Measurements from ENCODE around the gene SBF2.

Gene SBF2

DNA sequence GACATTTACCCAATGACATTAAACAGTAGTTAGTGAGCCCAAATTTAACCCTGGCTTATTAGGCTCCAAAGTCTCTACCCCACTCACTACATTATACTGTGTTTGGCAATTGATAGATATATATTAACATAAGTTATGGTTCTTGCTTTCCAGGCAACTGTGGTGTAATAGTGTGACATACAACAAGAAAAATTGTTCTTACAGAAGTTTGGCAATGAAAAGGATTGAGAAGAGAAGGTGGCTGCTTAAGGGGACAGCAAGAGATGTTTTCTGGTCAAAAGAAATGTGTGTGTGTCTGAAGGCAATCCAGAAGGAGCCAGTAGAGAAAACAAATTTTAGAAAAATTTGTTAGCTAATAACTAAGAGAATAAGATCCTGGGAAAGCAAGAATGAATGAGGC, 497.8 kb downstream of the SBF2 start:
- no peak for DNase-seq

DNA sequence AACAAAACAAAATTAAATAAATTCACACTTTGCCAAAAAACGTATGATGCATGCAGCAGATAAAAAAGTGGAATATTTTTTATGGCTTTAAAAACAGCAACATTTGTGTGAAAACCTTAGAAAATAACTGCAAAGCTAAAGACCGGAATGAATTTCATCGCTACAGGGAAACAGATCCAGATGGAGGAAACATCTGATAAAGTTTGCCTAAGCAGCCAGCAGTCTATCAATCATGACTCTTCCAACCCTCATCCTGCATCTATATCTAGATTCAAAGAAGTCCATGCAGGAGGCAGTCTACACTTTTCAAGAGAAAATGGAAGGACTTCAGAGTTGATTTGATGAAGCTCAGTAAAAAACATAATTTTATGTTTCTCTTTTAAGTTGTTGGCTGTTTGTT, 503.3 kb downstream of the SBF2 start:
- no peak for DNase-seq

DNA sequence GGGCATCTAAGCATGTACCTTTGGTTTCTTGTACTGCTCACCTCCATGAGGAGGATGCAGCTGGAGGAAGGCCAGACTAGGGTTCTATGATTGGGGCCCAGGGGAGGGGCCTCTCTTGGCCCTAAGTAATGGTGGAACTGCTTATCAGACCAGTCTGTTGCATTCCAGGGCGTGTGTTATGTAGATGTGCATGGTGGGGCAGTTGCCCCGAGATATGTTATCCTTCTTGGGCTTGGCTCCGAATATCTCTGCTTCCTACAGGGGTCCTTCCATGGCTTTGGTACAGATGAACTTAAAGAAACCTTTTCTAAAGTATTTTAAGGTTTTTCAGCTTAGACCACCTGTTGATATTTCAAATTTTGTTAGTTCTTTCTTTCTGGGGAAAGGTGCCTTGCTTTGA, 504.1 kb downstream of the SBF2 start:
- DNase-seq: no peak

DNA sequence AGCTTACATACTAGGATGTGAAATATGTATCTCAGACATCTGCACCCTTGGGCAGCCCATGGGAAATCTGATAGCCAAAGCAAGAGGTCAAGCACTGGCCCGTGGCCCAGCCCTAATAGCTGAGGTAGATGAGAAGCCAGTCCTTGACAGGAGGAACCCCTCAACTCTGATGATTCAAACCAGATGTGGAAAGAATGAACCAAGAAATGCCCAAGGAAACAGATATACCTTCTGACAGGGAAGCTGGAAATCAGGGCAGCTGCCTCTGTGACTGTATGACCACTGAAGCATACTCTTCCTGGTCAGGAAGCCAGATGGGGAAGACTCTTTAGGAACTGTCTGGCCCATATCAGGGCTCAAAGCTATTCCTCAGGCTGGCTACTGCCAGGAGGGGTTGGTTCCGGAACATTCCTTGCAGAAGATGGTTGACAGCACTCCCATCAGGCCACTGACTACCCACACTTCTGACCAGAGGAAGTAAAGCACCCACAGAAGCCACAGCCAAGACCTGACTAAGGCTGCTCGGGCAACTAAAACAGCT, 506.0 kb downstream of the SBF2 start:
- DNase-seq: no peak

DNA sequence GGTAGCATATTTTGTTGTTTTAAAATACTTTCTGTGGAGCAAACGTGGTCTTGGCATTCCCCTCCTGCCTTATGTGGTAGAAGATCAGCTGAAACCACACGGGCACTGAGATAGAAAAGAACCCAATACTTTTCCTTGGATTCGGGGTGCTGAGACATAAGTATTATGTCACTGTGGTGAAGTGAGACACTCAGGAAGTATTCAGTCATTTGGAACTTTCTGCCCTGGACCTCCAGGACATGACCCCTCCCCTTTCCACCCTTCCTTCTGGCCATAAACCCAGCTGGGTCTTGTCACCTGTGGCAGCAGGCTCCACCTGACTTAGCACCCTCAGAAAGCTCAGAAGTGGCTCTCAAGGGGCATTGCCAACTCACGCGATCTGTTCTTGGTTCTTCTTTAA, 506.8 kb downstream of the SBF2 start:
- no peak for DNase-seq

DNA sequence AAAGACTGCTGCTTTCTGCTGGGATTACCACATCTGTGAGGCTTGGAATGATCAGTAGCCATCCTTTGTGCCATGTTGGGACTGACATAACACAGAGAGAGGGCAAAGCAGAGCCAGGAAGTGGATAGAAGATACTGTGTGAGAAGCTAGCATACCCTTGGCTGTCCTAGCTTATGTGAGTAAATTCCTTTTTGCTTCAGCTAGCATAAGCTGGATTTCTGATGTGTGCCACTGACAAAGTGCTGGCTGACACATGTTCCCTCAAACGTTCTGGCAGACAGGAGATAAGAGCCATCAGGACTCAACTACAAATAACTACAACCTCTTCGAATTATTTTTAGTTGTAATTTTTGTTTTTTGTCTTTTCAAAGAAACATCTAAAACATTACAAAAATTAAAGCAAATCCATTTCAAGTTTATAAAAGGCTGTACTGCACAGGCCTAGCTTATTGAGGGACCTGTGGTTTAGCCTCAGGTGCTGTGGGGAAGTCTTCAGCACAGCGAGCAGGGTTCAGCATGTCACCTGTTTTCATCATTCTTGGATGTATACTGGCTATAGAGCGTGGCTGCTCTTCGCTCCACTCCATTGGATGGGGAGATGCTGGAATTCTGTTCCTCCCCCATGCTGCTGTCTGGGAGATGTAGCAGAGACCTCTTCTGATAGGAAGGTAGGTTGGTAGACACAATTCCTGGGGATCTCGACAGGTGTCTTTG, 509.3 kb downstream of the SBF2 start:
- no peak for DNase-seq

DNA sequence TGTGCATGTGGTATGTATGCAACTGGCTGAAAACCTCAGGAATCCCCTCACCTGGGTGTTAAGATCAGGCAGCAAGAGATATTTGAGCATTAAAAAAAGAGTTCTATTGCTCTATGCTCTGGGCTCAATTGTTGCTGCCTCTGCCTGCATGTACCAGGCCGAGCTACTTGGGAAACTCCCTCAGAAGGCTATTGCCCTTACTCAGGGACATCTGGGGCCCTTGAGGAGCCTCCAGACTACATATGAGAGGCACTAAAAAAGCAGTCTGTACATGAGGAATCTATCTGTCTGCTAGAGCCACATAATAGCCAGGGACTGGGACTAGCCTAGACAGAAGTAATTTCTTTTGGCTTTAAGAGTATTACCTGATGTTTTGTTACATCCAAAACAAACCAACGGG, 510.0 kb downstream of the SBF2 start:
- DNase-seq: no peak

DNA sequence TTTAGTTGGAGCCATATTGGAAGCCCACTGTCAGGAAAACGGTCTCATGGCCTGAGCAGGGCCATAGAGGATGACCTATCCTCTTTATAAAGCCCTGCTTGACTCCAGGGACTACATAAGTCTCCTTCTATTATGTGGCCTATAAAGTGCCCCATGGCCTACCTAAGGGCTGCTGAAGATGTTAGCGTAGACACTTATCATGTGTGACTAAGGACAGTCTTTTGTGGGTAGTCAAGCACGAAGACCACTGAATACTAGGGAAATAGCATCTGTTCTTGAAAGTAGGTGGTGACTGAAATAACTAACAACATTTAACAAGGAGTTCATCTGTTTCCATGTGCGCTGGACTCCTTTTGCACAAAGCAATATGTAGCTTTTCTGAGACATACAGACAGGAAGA, 513.1 kb downstream of the SBF2 start:
- no peak for DNase-seq

DNA sequence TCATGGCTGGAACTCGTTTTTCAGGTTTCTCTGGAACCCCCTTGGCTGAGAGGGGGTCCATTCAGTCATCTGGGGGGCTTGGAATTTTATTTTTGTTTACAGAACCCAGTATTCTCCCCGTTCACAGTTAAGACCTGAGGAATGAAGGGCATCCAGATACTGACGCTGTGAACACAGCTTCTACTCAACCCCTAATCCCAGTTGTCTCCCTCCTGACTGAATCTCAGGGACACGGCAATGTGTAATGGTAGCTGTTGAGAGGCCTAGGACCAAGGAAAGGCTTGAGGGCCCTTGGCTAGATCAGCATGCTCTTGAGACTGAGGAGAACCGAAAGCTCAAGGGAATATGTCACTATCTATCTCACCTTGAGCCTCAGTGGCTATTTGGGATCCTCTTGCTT, 516.5 kb downstream of the SBF2 start:
- no peak for DNase-seq

DNA sequence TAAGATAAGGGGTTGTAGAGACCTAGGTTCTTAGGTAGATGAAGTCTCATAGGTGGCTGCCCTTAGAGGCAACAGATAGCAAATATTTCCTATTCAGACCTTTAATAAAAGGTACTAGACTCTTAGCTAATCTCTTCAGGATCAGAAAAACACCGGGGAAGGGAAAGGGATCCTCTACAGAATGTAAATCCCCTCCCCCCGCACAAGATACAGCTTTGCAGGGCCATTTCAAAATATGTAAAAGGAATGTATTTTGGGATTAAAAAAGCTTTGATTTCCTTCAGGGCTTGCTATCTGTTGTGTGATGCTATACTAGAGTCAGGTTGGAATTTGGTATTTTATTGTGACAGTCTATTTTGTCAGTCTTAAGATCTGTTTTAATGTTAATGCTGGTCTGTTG, 517.0 kb downstream of the SBF2 start:
- no peak for DNase-seq

DNA sequence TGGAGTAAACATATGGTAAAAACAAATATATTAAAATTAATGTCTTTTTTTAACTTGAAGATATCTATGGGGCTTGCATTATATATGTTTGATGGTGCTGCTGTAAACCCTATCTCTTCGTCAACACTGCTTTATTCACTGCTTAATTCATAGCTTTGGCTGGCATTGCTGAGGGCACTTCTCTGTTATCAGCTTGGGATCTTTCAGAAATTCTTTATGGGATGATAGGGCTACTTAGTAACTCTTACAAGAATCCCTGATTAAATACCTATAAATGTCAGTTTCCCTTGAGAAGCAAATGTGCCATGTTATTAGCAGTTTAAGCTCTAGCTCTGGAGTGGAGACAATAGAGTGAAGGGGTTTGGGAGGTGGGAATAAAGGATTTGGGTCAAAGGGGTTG, 517.8 kb downstream of the SBF2 start:
- no peak for DNase-seq

DNA sequence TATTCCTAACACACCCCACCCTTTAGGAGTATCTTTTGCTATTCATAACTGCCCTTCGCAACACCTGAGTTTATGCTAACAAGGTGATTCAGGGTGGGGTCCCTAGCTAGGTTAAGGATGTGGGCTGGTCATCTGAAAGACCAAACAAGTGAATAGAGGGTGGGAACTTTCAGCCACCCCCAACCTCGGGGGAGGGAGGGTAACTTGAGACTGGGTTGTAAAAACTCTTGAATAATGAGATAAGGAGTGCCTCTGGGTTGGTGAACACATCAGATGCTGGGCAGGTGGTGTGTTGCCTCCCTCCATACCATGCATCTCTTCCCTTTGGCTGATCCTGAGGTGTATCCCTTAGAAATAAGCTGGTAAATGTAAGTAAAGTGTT, 518.6 kb downstream of the SBF2 start:
- no peak for DNase-seq

DNA sequence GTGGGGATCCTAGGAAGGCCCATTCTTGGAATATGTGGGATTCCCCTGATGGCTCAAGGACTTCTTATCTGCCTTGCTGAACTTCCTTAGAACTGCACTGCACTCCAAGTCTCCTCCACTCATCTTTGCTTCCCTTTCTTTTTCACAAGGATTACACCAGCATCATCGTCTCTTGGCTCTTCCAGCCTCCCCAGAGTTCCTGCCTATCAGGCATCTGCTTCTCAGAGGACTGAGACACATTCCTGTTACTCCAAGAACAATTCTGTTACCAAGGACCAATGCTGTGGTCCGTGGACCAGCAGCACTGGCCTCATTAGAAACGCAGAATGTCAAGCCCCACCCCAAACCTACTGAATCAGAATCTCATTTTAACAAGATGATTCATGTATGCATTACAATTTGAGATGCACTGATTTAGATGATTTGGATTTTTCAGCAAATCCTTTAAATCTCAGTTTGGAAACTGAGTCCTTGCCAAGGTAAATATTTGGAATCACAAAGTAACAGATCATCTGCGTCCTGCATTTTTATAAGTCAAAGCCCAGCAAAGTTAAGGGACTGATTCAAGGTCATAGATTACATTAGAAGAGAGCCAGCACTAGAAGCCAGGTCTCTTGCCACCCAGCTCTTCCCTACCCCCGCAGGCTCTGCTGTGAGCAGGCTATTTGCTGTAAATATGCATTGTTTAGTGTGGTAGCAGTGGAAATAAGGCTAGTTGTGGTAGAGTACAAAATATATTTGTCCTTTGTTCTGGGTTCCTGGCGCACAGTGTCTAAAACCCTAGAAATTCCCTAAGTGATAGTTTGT, 519.2 kb downstream of the SBF2 start:
- no peak for DNase-seq

DNA sequence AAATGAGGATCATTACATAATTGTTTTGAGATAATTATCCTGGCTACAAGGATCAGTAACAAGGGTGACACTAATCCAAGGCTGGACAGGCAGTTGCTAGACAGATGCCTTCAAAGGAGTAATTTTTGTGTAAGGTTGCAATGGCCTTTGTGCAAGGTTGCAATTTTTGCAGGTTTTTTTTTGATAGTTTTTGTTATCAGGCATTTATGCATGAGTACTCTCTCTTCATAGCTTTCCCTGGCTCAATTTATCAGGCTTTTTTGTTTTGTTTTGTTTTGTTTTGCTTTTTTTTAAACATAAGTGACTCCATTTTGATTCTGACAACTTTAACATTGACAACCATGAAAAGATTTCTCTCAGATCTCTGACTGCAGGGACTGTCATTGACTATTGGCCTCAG, 519.9 kb downstream of the SBF2 start:
- no peak for DNase-seq

DNA sequence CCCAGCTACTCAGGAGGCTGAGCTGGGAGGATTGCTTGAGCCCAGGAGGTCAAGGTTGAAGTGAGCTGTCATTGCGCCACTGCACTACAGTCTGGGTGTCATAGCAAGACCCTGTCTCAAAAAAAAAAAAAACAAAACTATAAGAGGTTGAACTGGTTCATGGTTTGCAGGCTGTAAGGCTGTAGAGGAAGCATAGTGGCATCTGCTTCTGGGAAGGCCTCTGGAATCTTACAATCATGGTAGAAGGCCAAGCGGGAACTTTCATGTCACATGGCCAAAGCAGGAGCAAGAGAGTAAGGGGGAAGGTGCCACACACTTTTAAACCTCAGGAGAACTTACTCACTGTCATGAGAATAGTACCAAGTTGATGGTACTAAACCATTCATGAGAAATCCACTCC, 520.5 kb downstream of the SBF2 start:
- no peak for DNase-seq

DNA sequence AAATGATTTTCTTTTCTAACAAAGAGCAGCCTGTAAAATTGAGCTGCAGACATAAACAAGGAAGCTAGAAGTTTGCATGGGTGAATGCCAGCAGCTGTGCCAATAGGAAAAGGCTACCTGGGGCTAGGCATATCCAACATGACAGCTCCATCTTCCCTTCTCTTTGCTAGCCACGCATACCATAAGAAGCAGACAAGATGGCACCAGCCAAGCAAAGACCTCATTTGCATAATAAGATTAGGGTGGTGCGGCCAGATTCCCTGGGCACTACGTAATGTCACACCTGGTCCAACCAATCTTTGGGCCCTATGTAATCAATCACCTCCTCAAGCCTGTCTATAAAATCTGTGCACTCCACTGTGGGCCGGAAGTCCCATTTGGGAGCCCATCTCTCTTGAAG, 521.8 kb downstream of the SBF2 start:
- no peak for DNase-seq

DNA sequence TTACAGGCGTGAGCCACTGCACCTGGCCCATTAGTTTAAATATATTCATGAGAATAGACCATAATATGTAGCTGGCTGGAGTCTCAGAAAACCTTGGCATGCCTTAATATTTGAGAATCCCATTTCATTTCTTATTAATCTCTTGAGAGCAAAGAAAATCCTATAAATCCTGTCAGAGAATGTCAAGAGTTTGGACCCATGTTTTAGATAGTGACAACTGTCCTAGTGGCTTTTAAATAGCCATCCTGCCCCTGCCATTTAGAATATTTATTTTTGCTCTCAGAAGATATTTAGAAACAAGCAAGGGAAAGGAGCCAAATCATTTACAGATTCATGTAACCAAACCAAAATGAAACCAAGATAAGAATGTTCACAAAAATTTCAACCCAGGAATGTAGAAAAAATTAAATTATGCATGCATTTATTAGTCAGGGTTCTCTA, 522.9 kb downstream of the SBF2 start:
- no peak for DNase-seq

DNA sequence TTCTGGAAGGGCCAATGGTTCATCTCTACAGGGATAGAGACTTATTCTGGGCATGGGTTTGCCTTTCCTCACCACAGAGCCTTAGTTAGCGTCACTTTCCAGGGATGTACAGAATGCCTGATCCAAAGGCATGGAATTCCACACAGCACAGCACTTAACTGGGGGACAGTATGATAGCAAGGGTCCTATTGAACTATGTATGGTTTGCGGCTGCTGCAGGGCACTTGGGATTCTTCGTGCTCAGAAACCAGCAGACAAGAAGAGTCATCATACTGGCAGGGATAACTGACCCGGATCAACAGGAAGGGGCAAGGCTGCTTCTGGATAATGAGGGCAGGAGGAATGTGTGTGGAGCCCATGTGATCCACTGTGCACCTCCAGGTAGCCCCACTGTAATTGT, 524.4 kb downstream of the SBF2 start:
- DNase-seq: no peak

DNA sequence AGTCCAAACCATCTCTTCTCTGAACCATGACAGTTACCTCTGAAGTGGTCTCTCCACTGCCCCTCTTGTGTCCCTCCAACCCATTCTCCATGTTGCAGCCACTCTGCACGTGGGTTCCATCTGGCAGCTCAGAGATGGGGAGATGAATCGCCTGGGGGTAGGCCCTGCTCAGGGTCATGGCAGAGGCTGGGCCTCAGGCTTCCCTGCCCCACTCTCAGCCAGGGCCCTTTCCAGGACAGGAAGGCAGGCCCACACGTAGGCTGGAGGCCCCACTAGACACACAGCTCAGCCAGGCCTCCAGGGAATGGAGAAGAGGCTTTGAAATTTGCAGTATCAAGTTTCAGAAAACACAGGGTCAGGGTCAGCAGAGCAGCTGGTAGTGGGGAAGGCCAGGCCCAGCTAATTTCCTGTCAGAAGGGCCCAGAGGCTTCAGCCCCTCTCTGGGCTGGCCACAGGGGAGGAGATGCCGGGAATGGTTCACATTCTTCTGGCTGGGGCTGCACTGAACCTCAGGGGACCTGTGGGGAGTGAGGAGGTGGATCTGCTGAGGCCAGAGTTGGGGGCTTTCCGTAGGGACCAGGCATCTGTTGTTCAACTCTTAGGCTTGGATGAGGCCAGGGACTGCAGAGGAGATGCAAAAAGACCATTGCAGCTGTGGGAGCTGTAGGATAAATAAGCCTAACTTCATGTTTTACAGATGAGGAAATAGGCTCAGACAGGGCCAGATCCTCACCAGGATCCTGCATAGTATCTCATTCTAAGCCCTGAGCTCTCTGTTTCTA, 528.5 kb downstream of the SBF2 start:
- DNase-seq: peak; percentile 93

DNA sequence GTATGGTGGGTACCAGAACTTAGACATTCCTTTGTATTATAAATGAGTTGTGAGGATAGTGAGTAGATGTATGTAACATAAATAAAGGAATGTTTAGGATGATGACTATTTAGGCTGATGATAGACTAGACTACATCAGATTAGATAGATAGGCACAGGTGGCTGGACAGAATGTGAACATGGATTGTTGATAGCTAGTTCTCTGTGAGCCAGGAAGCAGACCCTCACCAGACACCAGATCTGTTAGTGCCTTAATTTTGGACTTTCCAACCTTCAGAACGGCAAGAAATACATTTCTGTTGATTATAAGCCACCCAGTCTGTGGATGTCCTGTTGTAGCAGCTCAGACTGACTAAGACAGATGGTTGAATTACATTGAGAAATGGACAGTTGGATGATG, 530.7 kb downstream of the SBF2 start:
- DNase-seq: no peak

DNA sequence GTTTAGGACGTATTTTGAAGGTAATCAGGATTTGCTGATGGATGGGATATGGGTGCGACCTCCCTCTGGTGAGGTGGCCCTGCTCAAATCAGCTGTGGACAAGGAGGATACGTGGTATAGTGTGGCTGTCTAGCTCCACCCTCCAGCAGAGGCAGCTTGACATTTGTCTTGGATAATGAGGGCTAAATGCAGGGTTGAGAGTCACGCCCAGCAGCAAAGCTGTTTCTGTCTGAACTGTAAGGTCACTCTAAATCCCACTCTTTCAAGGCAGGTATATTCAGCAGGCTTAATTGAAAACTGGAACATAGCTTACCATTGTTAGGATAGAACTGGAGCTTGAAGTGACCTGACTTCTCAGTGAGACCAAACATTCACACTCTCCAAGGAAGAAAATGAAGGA, 531.5 kb downstream of the SBF2 start:
- no peak for DNase-seq

DNA sequence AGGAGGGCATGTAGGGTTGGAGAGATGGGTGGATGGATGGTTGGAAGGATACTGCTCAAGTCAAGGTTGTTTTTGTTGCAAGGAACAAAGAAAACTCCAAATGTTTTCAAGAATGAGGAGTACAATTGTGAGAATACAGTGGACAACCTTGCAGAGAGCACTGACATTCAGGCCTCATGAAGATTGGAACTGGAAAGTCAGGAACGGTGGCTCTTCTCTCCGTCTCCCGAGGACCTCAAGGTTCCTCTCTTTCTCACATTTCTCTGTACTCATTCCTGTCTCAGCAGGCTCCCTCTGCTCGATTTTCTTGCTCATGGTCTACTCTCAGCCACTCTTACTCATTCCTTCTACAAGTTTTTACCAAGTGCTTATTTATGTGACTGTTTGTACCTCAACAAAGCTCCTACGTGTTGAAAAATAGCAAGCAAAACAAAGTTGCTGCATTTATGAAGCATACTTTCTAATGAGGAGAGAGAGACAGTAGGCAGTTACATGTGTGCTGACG, 532.5 kb downstream of the SBF2 start:
- DNase-seq: no peak

DNA sequence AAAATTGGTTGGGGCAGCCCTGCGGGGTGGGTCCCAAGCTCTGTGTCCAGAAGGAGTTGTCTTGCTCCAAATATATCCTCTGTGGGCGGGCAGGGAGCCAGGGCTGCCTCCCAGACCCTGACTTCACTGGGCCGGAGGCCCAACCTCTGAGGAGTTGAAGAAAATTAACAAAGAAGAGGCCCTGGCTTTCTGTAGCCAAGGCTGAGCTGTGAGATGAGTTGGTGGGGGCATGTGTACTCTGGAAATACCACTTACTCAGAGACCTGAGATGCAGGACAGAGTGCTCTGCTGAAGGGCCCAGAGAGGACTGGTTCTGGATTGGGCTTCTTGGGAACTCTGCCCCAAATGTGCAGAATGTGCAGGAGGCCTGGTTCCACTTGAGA, 533.8 kb downstream of the SBF2 start:
- DNase-seq: peak; percentile 90
